Measurements from ENCODE around the gene ITPKA. TPM values are rescaled to one million over a fixed set of nuclear protein-coding genes. Genes with fewer than 3 reads are reported as not detected.
A peak's percentile ranks its signal among the peaks of the same experiment; 100 is the strongest.

ITPKA gene
- total RNA-seq, 4 donors from 2014 or later, result 0.83 to 1.5 TPM; not detected in 2

- H3K9me3 ChIP-seq, result no peaks in the 10 kb centered on the region
- no peaks in the 10 kb centered on the region for H3K36me3 ChIP-seq
- TF ChIP-seq POLR2A (IDR thresholded peaks at IDR 0.05) (no peak), CTCF (IDR thresholded peaks at IDR 0.05) (no peak)
- no peak overlapping the region for H3K4me3 ChIP-seq (replicated peaks in 1 of 3)
- WGBS, 2 donors, result 92 to 94% methylated on average over 3 to 4 of the region's 4 CpGs
- H3K27me3 ChIP-seq, result no peaks in the 10 kb centered on the region
- H3K27ac ChIP-seq, result no peak overlapping the region
- DNase-seq, result no peak
- peaks cover 17 to 23% of the 10 kb centered on the region in 2 donors for H3K4me1 ChIP-seq
- intact Hi-C loops (cut with DNase I), result no loop called here
These were observed 12.1 kb downstream of the ITPKA start for GRCh38 chr15:41505776-41506175.

GRCh38 chr15:41506796-41507341 lies 13.2 kb downstream of the ITPKA start:
- Histone ChIP-seq H3K27ac (no peak overlapping the region), H3K27me3 (peaks cover 3% of the 10 kb centered on the region), H3K36me3 (no peaks in the 10 kb centered on the region), H3K9me3 (no peaks in the 10 kb centered on the region), H3K4me1 (peaks cover 16 to 23% of the 10 kb centered on the region in 2 donors), H3K4me3 (replicated peaks in 1 of 3) (no peak overlapping the region)
- no peak for DNase-seq
- intact Hi-C loops (cut with DNase I), result no loop called here
- TF ChIP-seq CTCF (IDR thresholded peaks at IDR 0.05) (no peak), POLR2A (IDR thresholded peaks at IDR 0.05) (no peak)
- 79 to 84% methylated on average over 10 of the region's 10 CpGs for WGBS, 2 donors

GRCh38 chr15:41507820-41508290 lies 14.2 kb downstream of the ITPKA start:
- Histone ChIP-seq H3K9me3 (no peaks in the 10 kb centered on the region), H3K4me3 (replicated peaks in 1 of 3) (no peak overlapping the region), H3K27ac (no peak overlapping the region), H3K36me3 (no peaks in the 10 kb centered on the region), H3K27me3 (peaks cover 11% of the 10 kb centered on the region), H3K4me1 (peaks cover 17 to 23% of the 10 kb centered on the region in 2 donors)
- TF ChIP-seq POLR2A (IDR thresholded peaks at IDR 0.05), result no peak
- intact Hi-C loops (cut with DNase I), result no loop called here
- 60 to 68% methylated on average over 7 of the region's 7 CpGs for WGBS, 2 donors
- peak; percentile 91 to 94 for DNase-seq

GRCh38 chr15:41510728-41511127 lies 17.1 kb downstream of the ITPKA start:
- 81% methylated on average over 7 of the region's 7 CpGs for WGBS, 2 donors
- H3K36me3 ChIP-seq, result no peaks in the 10 kb centered on the region
- intact Hi-C loops (cut with DNase I), result no loop called here
- no peak overlapping the region for H3K4me3 ChIP-seq (replicated peaks in 1 of 3)
- no peak overlapping the region for H3K27ac ChIP-seq
- H3K4me1 ChIP-seq, result peaks cover 23 to 30% of the 10 kb centered on the region in 2 donors
- no peak for DNase-seq
- peaks cover 18% of the 10 kb centered on the region for H3K27me3 ChIP-seq
- H3K9me3 ChIP-seq, result no peaks in the 10 kb centered on the region
- TF ChIP-seq CTCF (IDR thresholded peaks at IDR 0.05), result no peak
- TF ChIP-seq POLR2A (IDR thresholded peaks at IDR 0.05), result no peak

GRCh38 chr15:41511331-41511898 lies 17.7 kb downstream of the ITPKA start:
- intact Hi-C loops (cut with DNase I), result no loop called here
- Histone ChIP-seq H3K27me3 (peaks cover 18% of the 10 kb centered on the region), H3K4me3 (replicated peaks in 1 of 3) (peak overlapping the region in 1 of 3 donors; percentile 13), H3K36me3 (no peaks in the 10 kb centered on the region), H3K4me1 (peaks cover 23 to 30% of the 10 kb centered on the region in 2 donors), H3K9me3 (no peaks in the 10 kb centered on the region), H3K27ac (no peak overlapping the region)
- peak in 1 of 2 donors; percentile 11 for DNase-seq
- no peak for TF ChIP-seq POLR2A (IDR thresholded peaks at IDR 0.05)
- TF ChIP-seq CTCF (IDR thresholded peaks at IDR 0.05), result no peak
- 1% methylated on average over 13 of the region's 56 CpGs; no CpG with 5 or more reads in 1 of the 2 donors for WGBS, 2 donors

All from thyroid gland (tissue), 4 donors.